Dendritic cell treated with granulocyte-macrophage colony-stimulating factor and Interleukin-4, amounts not matched to agents 40 ng/mL and 50 ng/mL, for 4 days (primary cell): ENCODE data around the gene BATF.
A peak's percentile ranks its signal among the peaks of the same experiment; 100 is the strongest.

Experiments used
- H3K27ac Mint-ChIP-seq: one replicate; pipeline ENCODE4 v1.8.0; 2022; ENCODE audit warnings: mild to moderate bottlenecking, mixed read lengths
- H3K27me3 Mint-ChIP-seq: one replicate; pipeline ENCODE4 v1.8.0; 2022; ENCODE audit warnings: mild to moderate bottlenecking, mixed read lengths
- H3K36me3 Mint-ChIP-seq: one replicate; pipeline ENCODE4 v1.8.0; 2022; ENCODE audit warnings: low read depth, mixed read lengths
- H3K4me1 Mint-ChIP-seq: one replicate; pipeline ENCODE4 v1.8.0; 2022; ENCODE audit warnings: low read depth, mixed read lengths
- H3K4me3 Mint-ChIP-seq: one replicate; pipeline ENCODE4 v1.8.0; 2022; ENCODE audit warnings: mild to moderate bottlenecking, moderate library complexity, mixed read lengths
- H3K9me3 Mint-ChIP-seq: one replicate; pipeline ENCODE4 v1.8.0; 2022; ENCODE audit warnings: mixed read lengths
- intact Hi-C: fragments of 100-400 bp; cut with micrococcal nuclease; formaldehyde crosslinking; loops from one replicate; pipeline ENCODE4 v1.15.0; 2022

The BATF gene

DNA sequence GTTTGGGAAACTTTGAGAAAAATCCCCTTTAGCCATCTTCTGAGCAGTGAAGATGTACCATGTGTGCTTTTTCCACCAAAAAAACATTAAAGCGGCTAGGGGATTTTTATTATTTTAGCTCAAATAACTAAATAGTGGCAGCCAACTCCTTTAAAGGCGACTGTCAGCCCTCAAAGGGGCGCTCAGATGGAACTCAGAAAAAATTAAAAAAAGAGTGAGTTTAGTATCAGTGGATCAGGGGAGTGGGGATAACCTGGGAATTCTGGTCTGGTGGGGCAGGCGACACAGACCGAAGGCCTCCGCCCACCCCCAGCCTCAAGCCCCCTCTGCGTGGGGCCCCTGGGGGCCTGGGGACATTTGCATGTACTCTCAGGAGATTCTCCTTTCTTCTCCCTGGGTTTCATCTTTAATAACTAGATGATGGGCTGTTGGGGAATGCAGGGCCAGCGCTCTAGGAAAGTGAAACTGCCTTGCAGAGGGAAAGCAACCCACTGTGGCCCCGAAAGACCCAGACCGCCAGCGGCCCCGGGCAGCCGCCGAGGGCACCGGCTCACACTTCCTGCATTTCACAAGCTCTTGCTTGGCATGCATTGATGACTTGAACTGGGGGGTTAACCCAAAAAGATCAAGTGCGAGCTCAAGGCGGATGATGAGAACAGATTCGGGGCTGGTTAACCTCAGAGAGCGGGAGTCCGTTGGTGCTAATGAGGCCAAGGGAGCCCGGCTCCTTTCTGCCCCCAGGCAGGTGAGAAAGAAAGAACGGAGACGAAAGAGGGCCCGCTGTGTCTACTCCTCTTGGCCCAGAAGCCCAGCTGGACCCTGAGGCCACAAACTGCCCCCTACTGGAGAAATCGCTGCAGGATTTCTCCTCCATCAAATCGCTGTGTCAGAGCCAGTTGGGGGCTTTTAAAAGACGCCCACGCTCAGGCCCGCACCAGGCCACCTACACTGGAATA, 7.3 kb upstream of the BATF start:
- Mint-ChIP-seq H3K27me3 (no peaks in the 10 kb centered on the region), H3K27ac (peak overlapping the region; percentile 81), H3K4me1 (peaks cover 35% of the 10 kb centered on the region), H3K4me3 (peak overlapping the region; percentile 77), H3K9me3 (peaks cover 16% of the 10 kb centered on the region), H3K36me3 (no peaks in the 10 kb centered on the region)
- intact Hi-C loops = no loop called here

DNA sequence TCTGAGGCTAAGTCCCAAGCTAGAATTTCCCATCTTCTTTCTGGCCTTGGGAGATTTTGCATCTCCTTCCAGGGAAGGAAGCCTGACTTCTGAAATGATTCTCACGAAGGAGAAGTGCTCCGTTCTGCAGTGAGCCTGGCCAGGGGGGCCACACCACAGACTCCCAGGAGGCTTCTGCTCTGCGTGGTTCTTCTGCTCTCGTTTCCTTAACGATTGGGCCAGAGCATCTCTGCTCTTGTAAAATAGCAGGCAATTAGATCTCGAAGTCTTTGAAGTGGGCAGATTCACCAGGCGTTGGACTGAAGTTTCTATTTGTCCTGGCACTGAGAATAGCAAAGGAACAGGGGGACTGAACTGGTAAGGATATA, 6.7 kb upstream of the BATF start:
- H3K36me3 Mint-ChIP-seq = no peaks in the 10 kb centered on the region
- no peaks in the 10 kb centered on the region for H3K27me3 Mint-ChIP-seq
- peaks cover 15% of the 10 kb centered on the region for H3K9me3 Mint-ChIP-seq
- H3K4me1 Mint-ChIP-seq = peaks cover 38% of the 10 kb centered on the region
- H3K27ac Mint-ChIP-seq = peak overlapping the region; percentile 81
- peak overlapping the region; percentile 77 for H3K4me3 Mint-ChIP-seq
- intact Hi-C loops = no loop called here

DNA sequence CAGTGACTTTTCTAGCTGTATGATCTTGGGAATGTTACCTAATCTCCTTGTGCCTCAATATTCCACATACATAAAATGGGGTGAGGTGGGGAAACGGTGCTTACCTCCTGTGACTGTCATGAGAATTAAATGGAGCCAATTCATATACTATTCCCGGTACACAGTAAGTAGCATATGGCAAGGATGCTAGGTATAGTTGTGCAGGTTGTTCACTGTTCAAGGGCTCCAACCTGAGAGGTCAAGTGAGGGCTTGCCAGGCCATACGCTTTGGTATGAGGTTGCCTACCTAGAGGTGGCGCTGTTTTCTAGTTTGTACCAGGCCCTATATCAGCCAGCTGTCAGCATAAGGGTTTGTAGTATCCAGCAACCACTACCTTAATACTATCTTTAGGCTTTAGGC, 3.6 kb upstream of the BATF start:
- H3K36me3 Mint-ChIP-seq = peaks cover 7% of the 10 kb centered on the region
- no peak overlapping the region for H3K27ac Mint-ChIP-seq
- no peak overlapping the region for H3K4me3 Mint-ChIP-seq
- no peaks in the 10 kb centered on the region for H3K9me3 Mint-ChIP-seq
- intact Hi-C loops = loop anchor here (2.0 kb wide), 1 partner anchor 42 kb away; no protein-coding TSS in a partner anchor
- H3K4me1 Mint-ChIP-seq = peaks cover 62% of the 10 kb centered on the region
- no peaks in the 10 kb centered on the region for H3K27me3 Mint-ChIP-seq

DNA sequence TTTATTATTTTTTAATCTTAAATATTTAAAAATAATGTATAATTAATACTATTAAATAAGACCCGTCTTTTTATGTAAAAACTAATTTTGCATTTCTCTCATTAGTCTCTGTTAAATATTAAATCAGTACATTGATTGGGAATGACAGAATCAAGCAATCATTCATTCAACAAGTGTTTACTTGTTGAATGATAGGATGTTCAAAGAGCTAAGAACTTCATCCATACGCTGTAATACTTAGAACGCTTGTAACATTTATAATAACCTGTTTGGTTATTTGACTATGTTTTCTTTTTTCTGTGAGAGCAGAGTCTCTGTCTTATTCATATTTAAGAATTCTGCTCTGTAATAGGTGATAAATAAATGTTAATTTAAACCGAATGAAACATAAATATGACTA, 2.9 kb upstream of the BATF start:
- Mint-ChIP-seq H3K4me3 (no peak overlapping the region), H3K27ac (no peak overlapping the region)

DNA sequence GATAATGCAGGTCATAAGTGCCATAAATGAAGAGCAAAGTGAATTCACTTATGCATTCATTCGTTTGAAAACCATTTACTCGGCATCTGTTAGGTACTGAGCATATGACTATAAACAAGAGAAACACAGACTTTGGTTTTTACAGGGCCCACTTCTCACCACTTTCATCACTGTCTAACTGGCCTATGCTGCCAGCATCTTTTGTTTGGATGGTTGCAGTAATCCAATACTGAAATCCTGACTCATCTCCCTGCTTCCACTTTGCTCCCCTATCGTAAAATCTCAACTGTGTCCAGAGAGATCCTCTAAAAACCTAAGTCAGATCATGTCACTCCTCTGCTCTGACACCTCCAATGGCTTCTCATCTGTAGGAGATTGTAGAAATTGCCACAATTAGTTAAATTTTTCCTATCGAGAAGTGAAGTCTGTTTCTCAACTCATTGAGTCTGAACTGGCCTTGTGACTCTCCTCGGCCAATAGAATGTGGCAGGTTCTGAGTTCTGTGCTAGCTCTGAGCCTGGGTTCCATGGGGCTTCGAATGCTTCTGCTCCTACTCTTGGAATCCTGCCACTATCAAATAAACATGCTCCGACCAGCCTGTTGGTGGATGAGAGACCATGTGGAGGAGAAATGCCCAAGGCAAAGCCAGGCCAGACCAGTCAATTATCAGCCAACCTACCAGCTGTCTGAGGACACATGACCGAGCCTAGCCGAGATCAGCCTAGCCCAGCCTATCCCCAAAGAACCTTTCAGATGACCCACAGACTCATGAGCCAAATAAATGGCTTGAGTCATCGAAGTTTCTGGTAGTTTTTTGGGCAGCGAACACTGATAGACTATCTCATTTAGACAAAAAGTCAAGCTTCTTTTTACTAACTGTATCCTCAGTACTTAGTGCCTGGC, 2.2 kb upstream of the BATF start:
- H3K4me1 Mint-ChIP-seq = peaks cover 66% of the 10 kb centered on the region
- H3K4me3 Mint-ChIP-seq = no peak overlapping the region
- H3K9me3 Mint-ChIP-seq = no peaks in the 10 kb centered on the region
- peak overlapping the region; percentile 1 for H3K27ac Mint-ChIP-seq
- no peaks in the 10 kb centered on the region for H3K27me3 Mint-ChIP-seq
- peaks cover 16% of the 10 kb centered on the region for H3K36me3 Mint-ChIP-seq
- intact Hi-C loops = loop anchor here (2.0 kb wide), 1 partner anchor 41 kb away; no protein-coding TSS in a partner anchor

More for the DNA sequence above, 2.9 kb upstream of the BATF start:
- intact Hi-C loops = loop anchor here (2.0 kb wide), 1 partner anchor 41 kb away; no protein-coding TSS in a partner anchor
- Mint-ChIP-seq H3K27me3 (no peaks in the 10 kb centered on the region), H3K9me3 (no peaks in the 10 kb centered on the region), H3K4me1 (peaks cover 66% of the 10 kb centered on the region), H3K36me3 (peaks cover 9% of the 10 kb centered on the region)

DNA sequence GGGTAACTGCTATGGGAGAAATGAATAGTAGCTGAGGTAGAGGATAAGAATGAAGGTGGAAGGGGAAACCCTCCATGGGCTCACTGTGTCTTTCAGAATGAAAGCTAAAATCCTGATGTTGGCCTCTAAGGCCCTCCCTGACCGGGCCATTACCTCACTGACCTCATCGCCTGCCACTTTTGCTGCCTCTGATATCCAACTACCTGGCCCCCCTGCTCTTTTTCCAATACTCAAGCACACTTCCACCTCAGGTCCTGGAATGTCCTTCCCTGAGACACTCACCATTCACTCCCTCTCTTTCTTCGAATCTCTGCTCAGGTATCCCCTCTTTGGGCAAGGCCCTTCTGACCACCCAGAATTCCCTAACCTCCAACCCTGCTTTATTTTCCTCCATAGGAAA, 1.4 kb upstream of the BATF start:
- H3K36me3 Mint-ChIP-seq = peaks cover 24% of the 10 kb centered on the region
- intact Hi-C loops = no loop called here
- H3K27ac Mint-ChIP-seq = peak overlapping the region; percentile 1
- no peaks in the 10 kb centered on the region for H3K9me3 Mint-ChIP-seq
- H3K27me3 Mint-ChIP-seq = no peaks in the 10 kb centered on the region
- H3K4me3 Mint-ChIP-seq = no peak overlapping the region
- H3K4me1 Mint-ChIP-seq = peaks cover 66% of the 10 kb centered on the region

DNA sequence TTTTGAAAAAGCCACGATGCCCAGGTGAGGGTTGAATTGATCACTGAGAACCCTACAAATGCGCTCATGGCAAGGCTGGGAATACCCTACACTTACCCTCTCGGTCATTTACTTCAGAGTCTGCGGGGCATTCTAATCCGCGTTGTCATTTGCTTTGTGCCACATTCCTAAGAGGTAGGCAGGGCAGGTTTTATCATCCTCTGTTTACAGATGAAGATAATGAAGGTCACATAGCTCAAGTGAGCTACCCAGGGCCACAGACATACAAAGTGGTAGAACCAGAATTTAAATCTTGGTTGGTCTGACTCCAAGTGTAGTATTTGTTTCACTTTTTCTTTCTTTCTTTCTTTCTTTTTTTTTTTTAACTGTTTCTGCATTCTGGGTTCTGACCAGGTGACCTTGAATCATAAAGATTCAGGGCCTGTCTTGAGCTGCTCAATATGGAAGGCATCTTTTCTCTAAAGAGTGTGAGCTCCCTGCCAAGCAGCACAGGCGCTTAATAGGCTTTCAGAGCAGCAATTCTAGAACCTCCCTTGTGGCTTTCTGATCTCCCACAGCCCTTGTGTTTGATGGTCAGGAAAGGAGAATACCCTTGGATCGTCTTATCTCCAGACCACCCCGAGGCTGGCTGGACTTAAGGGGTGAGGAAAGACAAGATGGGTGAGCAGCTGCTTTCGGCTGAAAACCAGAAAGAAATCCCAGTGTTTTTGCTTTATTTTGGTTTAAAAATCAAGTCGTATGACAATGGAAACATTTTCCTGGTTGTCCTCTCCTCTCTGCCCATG, 662 bp upstream of the BATF start:
- peaks cover 69% of the 10 kb centered on the region for H3K4me1 Mint-ChIP-seq
- H3K9me3 Mint-ChIP-seq = no peaks in the 10 kb centered on the region
- intact Hi-C loops = no loop called here
- H3K27ac Mint-ChIP-seq = peak overlapping the region; percentile 97
- no peaks in the 10 kb centered on the region for H3K27me3 Mint-ChIP-seq
- peak overlapping the region; percentile 99 for H3K4me3 Mint-ChIP-seq
- H3K36me3 Mint-ChIP-seq = peaks cover 31% of the 10 kb centered on the region

DNA sequence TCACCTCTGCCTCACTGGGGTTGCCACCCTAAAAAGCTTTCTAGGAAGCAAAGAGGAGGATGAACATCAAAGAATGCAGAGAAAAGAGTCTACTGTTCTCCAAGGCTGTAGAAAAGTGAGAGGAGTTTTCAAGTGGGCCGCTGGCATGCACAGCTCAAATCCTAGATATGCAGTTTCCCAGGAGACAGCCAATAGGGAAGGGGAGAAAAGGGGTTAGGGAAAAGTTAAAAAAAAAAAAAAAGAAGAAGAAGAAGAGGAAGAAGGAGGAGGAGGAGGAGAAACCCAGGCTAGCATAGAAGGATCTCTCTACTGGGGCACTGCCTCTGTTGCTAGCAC, 682 bp downstream of the BATF start:
- intact Hi-C loops = no loop called here
- Mint-ChIP-seq H3K4me1 (peaks cover 72% of the 10 kb centered on the region), H3K9me3 (no peaks in the 10 kb centered on the region), H3K27ac (peak overlapping the region; percentile 97), H3K36me3 (peaks cover 45% of the 10 kb centered on the region), H3K4me3 (peak overlapping the region; percentile 99), H3K27me3 (no peaks in the 10 kb centered on the region)

DNA sequence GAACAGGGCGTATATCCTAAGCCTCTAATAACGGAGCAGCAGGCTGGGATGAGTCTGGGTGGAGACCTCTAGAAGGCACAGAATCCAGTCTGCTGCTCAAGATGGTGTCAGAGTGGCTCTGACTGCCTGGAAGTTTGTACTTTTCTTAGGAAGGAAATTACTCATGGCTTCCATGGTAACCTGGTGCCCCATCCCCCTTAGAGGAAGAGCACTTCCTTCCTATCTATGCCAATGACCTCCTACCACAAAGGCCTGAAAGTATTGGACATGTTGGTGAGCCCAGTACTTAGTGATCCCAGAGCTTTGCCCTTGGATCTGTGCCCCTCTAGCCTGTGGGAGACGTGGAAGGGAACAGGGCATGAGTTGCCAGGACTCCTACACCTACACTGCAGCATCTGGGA, 1.5 kb downstream of the BATF start:
- Mint-ChIP-seq H3K27me3 (no peaks in the 10 kb centered on the region), H3K9me3 (no peaks in the 10 kb centered on the region), H3K27ac (peak overlapping the region; percentile 97), H3K4me1 (peaks cover 74% of the 10 kb centered on the region), H3K36me3 (peaks cover 52% of the 10 kb centered on the region), H3K4me3 (peak overlapping the region; percentile 99)
- intact Hi-C loops = no loop called here

DNA sequence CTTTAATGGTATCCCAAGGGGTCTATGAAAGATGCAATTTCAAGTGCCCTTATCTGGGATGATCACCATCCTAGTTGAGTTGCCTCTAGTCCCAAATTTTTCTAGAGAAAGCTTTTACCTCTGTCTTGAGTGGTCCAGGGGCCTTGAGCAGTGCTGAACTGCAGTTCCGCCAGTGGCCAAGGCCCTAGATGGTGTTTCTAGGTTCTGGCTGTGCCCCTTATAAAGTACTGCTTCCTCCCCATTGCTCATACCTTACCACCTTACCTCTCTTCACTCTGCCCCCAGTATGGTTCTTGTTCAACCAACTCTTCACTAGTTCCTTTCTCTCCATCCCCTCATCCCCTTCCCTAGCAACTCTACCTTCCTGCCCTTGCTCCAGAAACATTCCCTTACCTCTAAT, 3.7 kb downstream of the BATF start:
- H3K36me3 Mint-ChIP-seq = peaks cover 66% of the 10 kb centered on the region
- H3K4me3 Mint-ChIP-seq = no peak overlapping the region
- H3K9me3 Mint-ChIP-seq = no peaks in the 10 kb centered on the region
- peaks cover 65% of the 10 kb centered on the region for H3K4me1 Mint-ChIP-seq
- intact Hi-C loops = no loop called here
- H3K27me3 Mint-ChIP-seq = no peaks in the 10 kb centered on the region
- no peak overlapping the region for H3K27ac Mint-ChIP-seq

DNA sequence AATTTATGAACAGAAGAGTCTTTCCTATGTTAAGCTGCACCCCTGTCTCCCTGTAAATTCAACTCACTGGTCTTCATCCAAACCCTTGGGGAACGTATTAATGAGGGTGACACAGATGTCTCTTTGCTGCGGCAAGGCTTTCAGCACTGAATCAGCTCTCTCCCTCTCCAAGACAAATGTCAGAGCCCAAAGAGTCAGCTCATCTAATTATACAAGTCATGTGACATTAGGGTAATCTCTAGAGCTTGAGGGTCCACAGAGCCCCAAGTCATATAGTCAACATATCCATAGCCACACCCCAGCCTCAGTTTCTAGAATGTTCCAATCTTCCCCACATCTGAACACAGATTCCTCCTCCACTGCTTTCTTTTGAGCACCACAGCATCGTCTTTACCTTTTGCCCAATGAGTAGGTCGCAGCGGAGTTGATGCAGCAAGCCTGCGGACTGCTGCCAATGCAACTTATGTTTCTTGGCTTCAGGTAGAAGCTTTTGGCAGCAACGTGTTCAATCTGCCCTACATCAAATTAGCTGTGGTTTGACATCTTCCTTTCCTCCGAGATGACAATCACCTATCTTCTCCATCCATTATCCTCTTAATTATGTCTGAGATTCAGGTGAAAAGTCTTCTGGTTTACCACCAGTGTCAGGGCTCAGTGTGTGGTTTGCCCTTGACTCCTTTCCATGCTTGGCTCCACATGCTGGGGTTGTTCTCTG, 5.3 kb downstream of the BATF start:
- Mint-ChIP-seq H3K9me3 (no peaks in the 10 kb centered on the region), H3K36me3 (peaks cover 74% of the 10 kb centered on the region), H3K27ac (no peak overlapping the region), H3K4me1 (peaks cover 59% of the 10 kb centered on the region), H3K27me3 (no peaks in the 10 kb centered on the region), H3K4me3 (no peak overlapping the region)
- intact Hi-C loops = no loop called here

DNA sequence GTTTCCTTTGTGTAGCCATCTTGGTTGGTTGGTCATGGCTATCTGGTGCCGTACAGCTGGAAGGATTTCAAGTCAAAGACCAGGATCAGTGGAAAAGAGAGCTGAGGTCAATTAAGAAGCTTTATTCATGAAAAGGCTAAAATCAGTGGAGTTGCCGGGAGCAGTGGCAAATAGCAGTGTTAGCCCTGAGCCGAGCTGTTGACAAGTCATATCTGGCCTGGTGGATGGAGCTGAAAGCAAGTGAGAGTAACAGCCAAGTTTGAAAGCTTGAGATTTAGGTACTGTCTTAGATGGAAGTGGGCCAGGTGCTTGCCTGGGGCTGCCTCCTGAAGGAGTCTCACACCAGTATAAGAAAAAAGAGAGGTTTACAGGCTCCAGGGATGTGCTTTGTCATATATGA, 9.0 kb downstream of the BATF start:
- peaks cover 66% of the 10 kb centered on the region for H3K36me3 Mint-ChIP-seq
- H3K4me1 Mint-ChIP-seq = peaks cover 36% of the 10 kb centered on the region
- H3K27me3 Mint-ChIP-seq = no peaks in the 10 kb centered on the region
- no peak overlapping the region for H3K4me3 Mint-ChIP-seq
- H3K9me3 Mint-ChIP-seq = no peaks in the 10 kb centered on the region
- no peak overlapping the region for H3K27ac Mint-ChIP-seq
- intact Hi-C loops = no loop called here

DNA sequence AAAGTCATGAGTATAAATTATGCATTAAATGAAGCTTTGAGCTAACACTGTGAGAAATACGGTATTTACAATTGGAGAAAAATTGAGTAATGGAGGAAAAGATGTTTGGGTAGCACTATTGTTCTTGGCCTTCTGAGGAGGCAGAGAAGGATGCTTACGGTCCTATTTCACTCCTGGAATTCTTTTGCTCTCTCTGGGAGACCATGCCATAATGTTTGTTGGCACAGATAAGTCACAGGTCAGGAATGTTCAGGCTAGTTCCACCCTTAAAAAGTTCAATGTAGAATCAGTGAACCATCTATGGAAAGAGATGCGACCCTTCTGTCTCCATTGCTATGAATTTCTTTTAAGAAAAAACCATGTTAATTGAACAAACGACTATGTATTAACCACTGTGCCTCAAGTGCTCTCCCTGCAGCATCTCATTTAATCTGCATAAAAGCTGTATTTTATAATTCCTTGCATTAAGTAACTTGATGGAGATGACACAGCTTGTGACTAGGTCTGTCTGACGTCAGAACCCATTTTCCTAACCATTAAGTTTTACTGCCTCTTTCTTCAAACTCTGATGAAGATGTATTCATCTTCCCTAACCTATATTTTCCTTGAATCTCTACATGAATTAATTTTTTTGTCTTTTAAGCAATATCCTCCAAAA, 9.5 kb downstream of the BATF start:
- no peaks in the 10 kb centered on the region for H3K9me3 Mint-ChIP-seq
- no peak overlapping the region for H3K4me3 Mint-ChIP-seq
- peaks cover 31% of the 10 kb centered on the region for H3K4me1 Mint-ChIP-seq
- H3K27ac Mint-ChIP-seq = no peak overlapping the region
- no peaks in the 10 kb centered on the region for H3K27me3 Mint-ChIP-seq
- H3K36me3 Mint-ChIP-seq = peaks cover 63% of the 10 kb centered on the region
- intact Hi-C loops = no loop called here
